AG10803 (cell line): ENCODE measurements around the gene EPHB2.
"Not testable (repeated sequence)": the region's sequence is repeated elsewhere in the genome, so short reads cannot be mapped to it uniquely, and the experiment has no call there.

Experiments
- DNase-seq: peaks from one replicate; pipeline ENCODE4 v3.0.0; 2010; ENCODE audit warnings: low read depth
- H3K4me3 ChIP-seq: 2 replicates; pipeline ENCODE4 v1.5.1; 2011; ENCODE audit warnings: mild to moderate bottlenecking, low read length, control low read depth
- CTCF ChIP-seq: conservative IDR thresholded peaks from 2 replicates; pipeline ENCODE4 v1.5.1; 2011; ENCODE audit warnings: mild to moderate bottlenecking, low read length, control low read depth, inconsistent platforms

The EPHB2 gene

GRCh38 chr1:22832414-22832786 lies 121.8 kb downstream of the EPHB2 start:
- DNase-seq = peak; percentile 34
- H3K4me3 ChIP-seq = no peak overlapping the region
- TF ChIP-seq CTCF = no peak

GRCh38 chr1:22833699-22834098 lies 123.1 kb downstream of the EPHB2 start:
- no peak for DNase-seq
- H3K4me3 ChIP-seq = no peak overlapping the region
- TF ChIP-seq CTCF = no peak

- DNase-seq = not testable (repeated sequence)
Observed at GRCh38 chr1:22834420-22834819, 123.8 kb downstream of the EPHB2 start.

GRCh38 chr1:22835636-22836319 lies 125.1 kb downstream of the EPHB2 start:
- no peak overlapping the region for H3K4me3 ChIP-seq
- no peak for TF ChIP-seq CTCF
- DNase-seq = peak; percentile 27

More at GRCh38 chr1:22834420-22834819, 123.8 kb downstream of the EPHB2 start:
- not testable (repeated sequence) for H3K4me3 ChIP-seq

- no peak overlapping the region for H3K4me3 ChIP-seq
- DNase-seq = no peak
- TF ChIP-seq CTCF = no peak
Observed at GRCh38 chr1:22836850-22837249, 126.2 kb downstream of the EPHB2 start.

GRCh38 chr1:22837332-22837731 lies 126.7 kb downstream of the EPHB2 start:
- no peak for TF ChIP-seq CTCF
- no peak overlapping the region for H3K4me3 ChIP-seq
- DNase-seq = no peak

DNA sequence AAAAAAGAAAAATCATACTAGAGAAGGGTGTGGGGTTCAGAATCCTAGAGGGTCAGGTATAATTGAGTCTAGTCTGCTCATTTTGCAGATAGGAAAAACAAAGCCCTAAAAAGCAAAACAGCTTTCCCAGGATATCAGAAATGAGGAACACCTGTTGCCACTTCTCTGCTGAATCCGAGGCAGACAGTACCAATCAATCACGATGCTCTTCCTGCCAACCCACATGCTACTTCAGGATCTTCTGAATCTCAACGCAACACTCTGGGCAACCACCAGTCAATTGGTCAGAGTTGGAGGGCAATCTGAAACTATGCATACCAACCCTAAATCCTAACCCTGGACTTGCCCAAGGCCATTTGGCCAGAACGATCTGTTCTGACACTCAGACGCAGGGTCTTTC lies 128.3 kb downstream of the EPHB2 start:
- DNase-seq = no peak
- TF ChIP-seq CTCF = no peak
- no peak overlapping the region for H3K4me3 ChIP-seq
